ENCODE results near the gene GALNT2.

GRCh38 chr1:230219174-230220067 lies 152.4 kb downstream of the GALNT2 start:
- TF ChIP-seq, protein P1, sequence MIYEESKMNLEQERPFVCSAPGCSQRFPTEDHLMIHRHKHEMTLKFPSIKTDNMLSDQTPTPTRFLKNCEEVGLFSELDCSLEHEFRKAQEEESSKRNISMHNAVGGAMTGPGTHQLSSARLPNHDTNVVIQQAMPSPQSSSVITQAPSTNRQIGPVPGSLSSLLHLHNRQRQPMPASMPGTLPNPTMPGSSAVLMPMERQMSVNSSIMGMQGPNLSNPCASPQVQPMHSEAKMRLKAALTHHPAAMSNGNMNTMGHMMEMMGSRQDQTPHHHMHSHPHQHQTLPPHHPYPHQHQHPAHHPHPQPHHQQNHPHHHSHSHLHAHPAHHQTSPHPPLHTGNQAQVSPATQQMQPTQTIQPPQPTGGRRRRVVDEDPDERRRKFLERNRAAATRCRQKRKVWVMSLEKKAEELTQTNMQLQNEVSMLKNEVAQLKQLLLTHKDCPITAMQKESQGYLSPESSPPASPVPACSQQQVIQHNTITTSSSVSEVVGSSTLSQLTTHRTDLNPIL (CRISPR knock-in tag; IDR thresholded peaks at IDR 0.05; ENCODE audit: low read depth): no peak
- TF ChIP-seq SNAI2 (CRISPR knock-in tag; IDR thresholded peaks at IDR 0.05): no peak
- TF ChIP-seq, protein P2, sequence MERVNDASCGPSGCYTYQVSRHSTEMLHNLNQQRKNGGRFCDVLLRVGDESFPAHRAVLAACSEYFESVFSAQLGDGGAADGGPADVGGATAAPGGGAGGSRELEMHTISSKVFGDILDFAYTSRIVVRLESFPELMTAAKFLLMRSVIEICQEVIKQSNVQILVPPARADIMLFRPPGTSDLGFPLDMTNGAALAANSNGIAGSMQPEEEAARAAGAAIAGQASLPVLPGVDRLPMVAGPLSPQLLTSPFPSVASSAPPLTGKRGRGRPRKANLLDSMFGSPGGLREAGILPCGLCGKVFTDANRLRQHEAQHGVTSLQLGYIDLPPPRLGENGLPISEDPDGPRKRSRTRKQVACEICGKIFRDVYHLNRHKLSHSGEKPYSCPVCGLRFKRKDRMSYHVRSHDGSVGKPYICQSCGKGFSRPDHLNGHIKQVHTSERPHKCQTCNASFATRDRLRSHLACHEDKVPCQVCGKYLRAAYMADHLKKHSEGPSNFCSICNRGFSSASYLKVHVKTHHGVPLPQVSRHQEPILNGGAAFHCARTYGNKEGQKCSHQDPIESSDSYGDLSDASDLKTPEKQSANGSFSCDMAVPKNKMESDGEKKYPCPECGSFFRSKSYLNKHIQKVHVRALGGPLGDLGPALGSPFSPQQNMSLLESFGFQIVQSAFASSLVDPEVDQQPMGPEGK (CRISPR knock-in tag; IDR thresholded peaks at IDR 0.05; ENCODE audit: borderline replicate concordance): no peak
